Activated CD4-positive, alpha-beta T cell treated with anti-CD3 and anti-CD28 coated beads for 36 hours (primary cell): Measurements from ENCODE around the gene MGME1. TPM values are rescaled to one million over a fixed set of nuclear protein-coding genes. Genes with fewer than 3 reads are reported as not detected.

Source experiments
- ATAC-seq: fragments of 200-7000 bp; cut with Tn5 transposase; one replicate; pipeline ENCODE4 v1.10.0; 2021; ENCODE audit warnings: mild to moderate bottlenecking, moderate library complexity
- CTCF ChIA-PET: fragments of 350-600 bp; sonication (Branson Sonifier 250); formaldehyde crosslinking; loops from one replicate; lab custom pipeline; 2021; ENCODE audit warnings: antibody characterized with exemption; lab: Charles Lee
- POLR2A ChIA-PET: fragments of 350-600 bp; sonication (Branson Sonifier 250); formaldehyde crosslinking; loops from one replicate; lab custom pipeline; 2021; ENCODE audit warnings: antibody characterized with exemption, inconsistent platforms; lab: Charles Lee
- DNase-seq: peaks from one replicate; pipeline ENCODE4 v3.0.0-alpha.2; 2020
- H3K27ac Mint-ChIP-seq: one replicate; pipeline ENCODE4 v1.8.0; 2021; ENCODE audit warnings: mixed read lengths
- H3K27me3 Mint-ChIP-seq: one replicate; pipeline ENCODE4 v1.8.0; 2021; ENCODE audit warnings: mixed read lengths
- H3K36me3 Mint-ChIP-seq: one replicate; pipeline ENCODE4 v1.8.0; 2021; ENCODE audit warnings: low read depth, mixed read lengths
- H3K4me1 Mint-ChIP-seq: one replicate; pipeline ENCODE4 v1.8.0; 2021; ENCODE audit warnings: mixed read lengths
- H3K4me3 Mint-ChIP-seq: one replicate; pipeline ENCODE4 v1.8.0; 2021; ENCODE audit warnings: mild to moderate bottlenecking, moderate library complexity, mixed read lengths
- H3K9me3 Mint-ChIP-seq: one replicate; pipeline ENCODE4 v1.8.0; 2021; ENCODE audit warnings: low read depth, mixed read lengths
- intact Hi-C, 2 experiments: fragments of 100-400 bp; cut with DNase I in 1 of 2; cut with micrococcal nuclease in 1 of 2; formaldehyde crosslinking; loops; one replicate each; pipeline versions ENCODE4 v1.14.2 to v1.15.1; 2022 to 2024; cut with DNase I, micrococcal nuclease
- total RNA-seq, 2 experiments: library from RNA; stranded (reverse); gene quantifications; one replicate each; pipeline ENCODE4 v1.2.3, GENCODE V29; 2021

MGME1 gene
- total RNA-seq, 2 experiments from 2014 or later, result 24.1 to 29.7 TPM

- no peaks in the 10 kb centered on the region for H3K27me3 Mint-ChIP-seq
- peaks cover 72% of the 10 kb centered on the region for H3K36me3 Mint-ChIP-seq
- peak; percentile 23 for ATAC-seq
- H3K4me1 Mint-ChIP-seq, result peaks cover 86% of the 10 kb centered on the region
- no peak for DNase-seq
- ChIA-PET POLR2A (interaction anchor here (0.6 to 0.7 kb wide), 2 partner anchors 15 to 328 kb away, joined by 3 read pairs; no protein-coding TSS in a partner anchor), CTCF (interaction anchor here (1.2 kb wide), 1 partner anchor 279 kb away, joined by 3 read pairs; the partner anchor contains the start of gene RRBP1)
- intact Hi-C loops, result loop anchor here in 1 of 2 experiments (1.0 to 10.0 kb wide), 2 partner anchors 31 to 604 kb away; partner anchors contain the start of gene SMIM26
- H3K27ac Mint-ChIP-seq, result peak overlapping the region; percentile 76
- H3K9me3 Mint-ChIP-seq, result no peaks in the 10 kb centered on the region
- no peak overlapping the region for H3K4me3 Mint-ChIP-seq
Measured at GRCh38 chr20:17960927-17961586, 7.8 kb upstream of the MGME1 start.

- intact Hi-C loops, result loop anchor here in 1 of 2 experiments (1.0 to 10.0 kb wide), 2 partner anchors 31 to 603 kb away; partner anchors contain the start of gene SMIM26
- DNase-seq (no peak), ATAC-seq (no peak)
- Mint-ChIP-seq H3K4me1 (peaks cover 85% of the 10 kb centered on the region), H3K27ac (peak overlapping the region; percentile 76), H3K27me3 (no peaks in the 10 kb centered on the region), H3K9me3 (no peaks in the 10 kb centered on the region), H3K36me3 (peaks cover 74% of the 10 kb centered on the region), H3K4me3 (peak overlapping the region; percentile 41)
- CTCF ChIA-PET, result no interaction called here
- POLR2A ChIA-PET, result no interaction called here
Measured at GRCh38 chr20:17961587-17961940, 7.3 kb upstream of the MGME1 start.

- ATAC-seq (no peak), DNase-seq (no peak)
- H3K4me1 Mint-ChIP-seq, result peaks cover 73% of the 10 kb centered on the region
- ChIA-PET CTCF (interaction anchor here (0.9 to 1.5 kb wide), 5 partner anchors 8 to 426 kb away, joined by 3 to 7 read pairs (median 3); no protein-coding TSS in a partner anchor), POLR2A (no interaction called here)
- H3K4me3 Mint-ChIP-seq, result peak overlapping the region; percentile 46
- intact Hi-C loops, result loop anchor here in 1 of 2 experiments (10.0 kb wide), 1 partner anchor 601 kb away; the partner anchor contains the start of gene SMIM26
- peaks cover 76% of the 10 kb centered on the region for H3K36me3 Mint-ChIP-seq
- H3K27ac Mint-ChIP-seq, result peak overlapping the region; percentile 84
- H3K9me3 Mint-ChIP-seq, result no peaks in the 10 kb centered on the region
- H3K27me3 Mint-ChIP-seq, result no peaks in the 10 kb centered on the region
Measured at GRCh38 chr20:17963114-17963897, 5.5 kb upstream of the MGME1 start.

GRCh38 chr20:17964073-17964472 lies 4.7 kb upstream of the MGME1 start:
- POLR2A ChIA-PET, result no interaction called here
- H3K4me1 Mint-ChIP-seq, result peaks cover 65% of the 10 kb centered on the region
- H3K36me3 Mint-ChIP-seq, result peaks cover 76% of the 10 kb centered on the region
- intact Hi-C loops, result loop anchor here in 1 of 2 experiments (10.0 kb wide), 1 partner anchor 601 kb away; the partner anchor contains the start of gene SMIM26
- DNase-seq, result no peak
- H3K9me3 Mint-ChIP-seq, result no peaks in the 10 kb centered on the region
- peak overlapping the region; percentile 87 for H3K4me3 Mint-ChIP-seq
- H3K27me3 Mint-ChIP-seq, result no peaks in the 10 kb centered on the region
- CTCF ChIA-PET, result interaction anchor here (0.9 to 1.5 kb wide), 5 partner anchors 8 to 427 kb away, joined by 3 to 7 read pairs (median 3); no protein-coding TSS in a partner anchor
- H3K27ac Mint-ChIP-seq, result peak overlapping the region; percentile 84
- no peak for ATAC-seq

- intact Hi-C loops, result loop anchor here in 1 of 2 experiments (5.0 to 10.0 kb wide), 2 partner anchors 392 to 600 kb away; partner anchors contain the start of genes DSTN and SMIM26
- Mint-ChIP-seq H3K27me3 (no peaks in the 10 kb centered on the region), H3K9me3 (no peaks in the 10 kb centered on the region), H3K27ac (peak overlapping the region; percentile 84), H3K4me1 (peaks cover 60% of the 10 kb centered on the region), H3K4me3 (peak overlapping the region; percentile 87), H3K36me3 (peaks cover 72% of the 10 kb centered on the region)
- ChIA-PET POLR2A (no interaction called here), CTCF (interaction anchor here (0.8 to 1.4 kb wide), 5 partner anchors 9 to 428 kb away, joined by 3 to 7 read pairs (median 3); no protein-coding TSS in a partner anchor)
- DNase-seq, result no peak
- ATAC-seq, result no peak
Measured at GRCh38 chr20:17964632-17965031, 4.2 kb upstream of the MGME1 start.

GRCh38 chr20:17965042-17965697 lies 3.6 kb upstream of the MGME1 start:
- Mint-ChIP-seq H3K36me3 (peaks cover 75% of the 10 kb centered on the region), H3K9me3 (no peaks in the 10 kb centered on the region), H3K4me1 (peaks cover 58% of the 10 kb centered on the region), H3K27ac (peak overlapping the region; percentile 99), H3K4me3 (peak overlapping the region; percentile 87), H3K27me3 (no peaks in the 10 kb centered on the region)
- CTCF ChIA-PET, result interaction anchor here (0.8 to 1.7 kb wide), 6 partner anchors 13 to 395 kb away, joined by 3 to 5 read pairs (median 3); partner anchors contain the start of gene DSTN
- POLR2A ChIA-PET, result interaction anchor here (1.0 to 2.6 kb wide), 2 partner anchors 10 to 395 kb away, joined by 5 to 13 read pairs; partner anchors contain the start of gene DSTN
- intact Hi-C loops, result loop anchor here in 1 of 2 experiments (5.0 to 10.0 kb wide), 2 partner anchors 393 to 600 kb away; partner anchors contain the start of genes DSTN and SMIM26
- ATAC-seq (no peak), DNase-seq (no peak)

GRCh38 chr20:17966432-17967310 lies 2.1 kb upstream of the MGME1 start:
- Mint-ChIP-seq H3K36me3 (peaks cover 78% of the 10 kb centered on the region), H3K27me3 (no peaks in the 10 kb centered on the region), H3K9me3 (no peaks in the 10 kb centered on the region), H3K4me1 (peaks cover 49% of the 10 kb centered on the region), H3K27ac (peak overlapping the region; percentile 99), H3K4me3 (peak overlapping the region; percentile 87)
- CTCF ChIA-PET, result interaction anchor here (0.6 to 1.7 kb wide), 6 partner anchors 14 to 154 kb away, joined by 3 to 5 read pairs (median 4); no protein-coding TSS in a partner anchor
- POLR2A ChIA-PET, result interaction anchor here (0.6 to 2.6 kb wide), 10 partner anchors 12 to 396 kb away, joined by 3 to 13 read pairs (median 3); partner anchors contain the start of genes DSTN and RRBP1
- DNase-seq (no peak), ATAC-seq (peak; percentile 12)
- intact Hi-C loops, result loop anchor here in 1 of 2 experiments (1.0 to 10.0 kb wide), 3 partner anchors 284 to 598 kb away; partner anchors contain the start of genes DSTN, RRBP1 and SMIM26

GRCh38 chr20:17967521-17968365 lies 1.1 kb upstream of the MGME1 start:
- H3K27me3 Mint-ChIP-seq, result no peaks in the 10 kb centered on the region
- peaks cover 49% of the 10 kb centered on the region for H3K4me1 Mint-ChIP-seq
- peak overlapping the region; percentile 99 for H3K27ac Mint-ChIP-seq
- H3K36me3 Mint-ChIP-seq, result peaks cover 80% of the 10 kb centered on the region
- no peak for ATAC-seq
- H3K9me3 Mint-ChIP-seq, result no peaks in the 10 kb centered on the region
- H3K4me3 Mint-ChIP-seq, result peak overlapping the region; percentile 87
- intact Hi-C loops, result loop anchor here (1.0 to 10.0 kb wide), 13 partner anchors 8 to 1237 kb away; partner anchors contain the start of genes DSTN (in 2 of the 2), SMIM26 (in 2 of the 2), DZANK1 (in 1 of the 2) and KAT14 (in 1 of the 2)
- ChIA-PET POLR2A (interaction anchor here (0.6 to 2.6 kb wide), 6 partner anchors 16 to 540 kb away, joined by 3 to 13 read pairs (median 5); partner anchors contain the start of genes DSTN, RRBP1 and SEC23B), CTCF (interaction anchor here (0.8 to 1.3 kb wide), 3 partner anchors 9 to 153 kb away, joined by 4 read pairs; no protein-coding TSS in a partner anchor)
- DNase-seq, result peak; percentile 16
